OCI-LY3 (cell line): ENCODE data around the gene COL11A2.

ENCODE experiments used
- H2AFZ ChIP-seq: fragments of 200-600, 300-600 bp; shearing (Covaris generic); 2 replicates; pipeline ENCODE4 v1.6.0; 2014; ENCODE audit warnings: antibody characterized with exemption, low read depth, low read length
- H3K27ac ChIP-seq: fragments of 200-600, 300-600 bp; sonication (generic); 2 replicates; pipeline ENCODE4 v1.5.1; 2014; ENCODE audit warnings: mild to moderate bottlenecking, low read length, moderate library complexity, mixed read lengths
- H3K27me3 ChIP-seq: fragments of 200-600, 300-600 bp; sonication (generic); 2 replicates; pipeline ENCODE4 v1.6.1; 2014; ENCODE audit warnings: low read depth, low read length, mixed read lengths
- H3K36me3 ChIP-seq: fragments of 200-600, 300-600 bp; sonication (generic); replicated peaks from 2 replicates; pipeline ENCODE3; 2014; ENCODE audit warnings: low read depth, low read length, mixed read lengths
- H3K4me1 ChIP-seq: fragments of 300-600, 200-600 bp; sonication (generic); 2 replicates; pipeline ENCODE4 v1.6.1; 2014; ENCODE audit warnings: low read length, mixed read lengths
- H3K4me2 ChIP-seq: fragments of 200-600, 300-600 bp; sonication (generic); 2 replicates; pipeline ENCODE4 v1.6.1; 2014; ENCODE audit warnings: low read length, mixed read lengths
- H3K4me3 ChIP-seq: fragments of 300-600, 200-600 bp; sonication (generic); 2 replicates; pipeline ENCODE4 v1.5.1; 2014; ENCODE audit warnings: antibody characterized with exemption, mild to moderate bottlenecking, low read length, moderate library complexity
- H3K79me2 ChIP-seq: fragments of 300-600, 200-600 bp; shearing (Covaris generic); 2 replicates; pipeline ENCODE4 v1.6.1; 2014; ENCODE audit warnings: mild to moderate bottlenecking, low read length, mixed read lengths
- H3K9ac ChIP-seq: fragments of 300-600, 200-600 bp; shearing (Covaris generic); 2 replicates; pipeline ENCODE4 v1.6.0; 2014; ENCODE audit warnings: mild to moderate bottlenecking, low read length, moderate library complexity
- H3K9me3 ChIP-seq: fragments of 200-600, 300-600 bp; shearing (Covaris generic); 2 replicates; pipeline ENCODE4 v1.6.1; 2014; ENCODE audit warnings: low read length, mixed read lengths; ENCODE audit not compliant: insufficient read depth
- H4K20me1 ChIP-seq: fragments of 200-600, 300-600 bp; sonication (generic); 2 replicates; pipeline ENCODE4 v1.6.1; 2016; ENCODE audit warnings: low read length, mixed read lengths; ENCODE audit not compliant: insufficient read depth
- CTCF ChIP-seq: fragments of 200-600, 300-600 bp; sonication (generic); IDR thresholded peaks from 2 replicates; pipeline ENCODE4 v1.5.1; 2014; ENCODE audit warnings: antibody characterized with exemption, low read length, low read depth
- EZH2phosphoT487 ChIP-seq: fragments of 200-600 bp; shearing (Covaris generic); IDR thresholded peaks from 2 replicates; pipeline ENCODE4 v1.6.1; 2018; ENCODE audit warnings: antibody characterized with exemption, mixed run types, low read depth

COL11A2 gene

GRCh38 chr6:33171016-33171879, 21.0 kb downstream of the COL11A2 start:
- Histone ChIP-seq H3K27ac (no peak overlapping the region), H2AFZ (no peak overlapping the region), H3K4me2 (no peak overlapping the region), H3K36me3 (no peaks in the 10 kb centered on the region), H3K9ac (no peak overlapping the region), H3K79me2 (no peaks in the 10 kb centered on the region), H3K27me3 (no peaks in the 10 kb centered on the region), H3K4me1 (peaks cover 17% of the 10 kb centered on the region), H3K9me3 (no peaks in the 10 kb centered on the region), H4K20me1 (no peaks in the 10 kb centered on the region), H3K4me3 (no peak overlapping the region)
- TF ChIP-seq CTCF (no peak), EZH2phosphoT487 (no peak)

GRCh38 chr6:33170176-33171015, 21.9 kb downstream of the COL11A2 start:
- no peak overlapping the region for H3K27ac ChIP-seq
- no peak overlapping the region for H3K4me3 ChIP-seq
- no peaks in the 10 kb centered on the region for H3K79me2 ChIP-seq
- H3K9me3 ChIP-seq = no peaks in the 10 kb centered on the region
- no peaks in the 10 kb centered on the region for H3K36me3 ChIP-seq
- no peak for TF ChIP-seq CTCF
- TF ChIP-seq EZH2phosphoT487 = no peak
- no peaks in the 10 kb centered on the region for H3K27me3 ChIP-seq
- H2AFZ ChIP-seq = no peak overlapping the region
- no peak overlapping the region for H3K9ac ChIP-seq
- H3K4me2 ChIP-seq = peak overlapping the region; percentile 6; the same call in 1 of the 2 replicates
- peaks cover 17% of the 10 kb centered on the region for H3K4me1 ChIP-seq
- H4K20me1 ChIP-seq = no peaks in the 10 kb centered on the region

GRCh38 chr6:33169291-33170175, 22.7 kb downstream of the COL11A2 start:
- no peak overlapping the region; the same call in 1 of the 2 replicates for H3K4me2 ChIP-seq
- no peak overlapping the region for H3K9ac ChIP-seq
- H3K36me3 ChIP-seq = no peaks in the 10 kb centered on the region
- no peaks in the 10 kb centered on the region for H4K20me1 ChIP-seq
- H3K79me2 ChIP-seq = no peaks in the 10 kb centered on the region
- no peaks in the 10 kb centered on the region for H3K27me3 ChIP-seq
- TF ChIP-seq CTCF (no peak), EZH2phosphoT487 (no peak)
- no peak overlapping the region for H3K27ac ChIP-seq
- no peak overlapping the region for H2AFZ ChIP-seq
- H3K9me3 ChIP-seq = no peaks in the 10 kb centered on the region
- peaks cover 17% of the 10 kb centered on the region for H3K4me1 ChIP-seq
- no peak overlapping the region for H3K4me3 ChIP-seq
